Raji (cell line): Measurements from ENCODE around the gene KRTDAP.

Experiments
- POLR2A ChIP-seq: IDR thresholded peaks from 2 replicates; pipeline ENCODE4 v1.6.1; 2011; ENCODE audit warnings: low read depth, low read length, control low read depth; ENCODE audit not compliant: insufficient read depth

KRTDAP gene

DNA sequence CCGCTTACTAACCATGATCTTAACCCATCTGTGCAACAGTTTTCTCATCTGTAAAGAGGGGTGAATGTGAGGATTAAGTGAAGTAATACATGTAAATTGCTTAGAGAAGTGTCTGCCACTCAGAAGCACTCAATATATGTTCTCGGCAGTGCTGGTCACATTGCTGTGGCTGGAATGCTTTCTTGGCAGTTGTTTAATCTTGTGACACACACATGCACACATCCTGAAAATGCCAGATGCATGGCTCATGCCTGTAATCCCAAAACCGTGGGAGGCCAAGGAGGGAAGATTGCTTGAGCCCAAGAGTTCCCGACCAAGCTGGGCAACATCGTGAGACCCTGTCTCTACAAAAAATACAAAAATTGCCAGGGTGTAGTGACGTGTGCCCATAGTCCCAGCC, 28.0 kb upstream of the KRTDAP start:
- TF ChIP-seq POLR2A: no peak

DNA sequence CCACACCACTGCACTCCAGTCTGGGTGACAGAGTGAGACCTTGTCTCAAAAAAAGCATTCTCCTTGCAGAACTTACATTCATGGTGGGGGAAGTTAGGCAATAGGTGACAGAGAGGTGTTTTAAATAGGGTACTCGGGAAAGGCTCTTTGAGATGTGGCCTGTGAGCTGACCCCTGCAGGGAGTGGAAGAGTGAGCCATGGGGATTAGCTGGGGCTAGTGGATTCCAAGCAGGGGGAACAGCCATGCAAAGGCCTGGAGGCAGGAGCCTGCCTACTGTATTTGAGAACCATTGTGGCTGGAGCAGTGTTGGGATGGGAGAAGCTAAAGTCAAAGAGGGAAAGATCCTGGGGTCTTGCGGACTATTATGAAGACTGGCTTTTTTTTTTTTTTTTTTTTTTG, 27.1 kb upstream of the KRTDAP start:
- TF ChIP-seq POLR2A: no peak

DNA sequence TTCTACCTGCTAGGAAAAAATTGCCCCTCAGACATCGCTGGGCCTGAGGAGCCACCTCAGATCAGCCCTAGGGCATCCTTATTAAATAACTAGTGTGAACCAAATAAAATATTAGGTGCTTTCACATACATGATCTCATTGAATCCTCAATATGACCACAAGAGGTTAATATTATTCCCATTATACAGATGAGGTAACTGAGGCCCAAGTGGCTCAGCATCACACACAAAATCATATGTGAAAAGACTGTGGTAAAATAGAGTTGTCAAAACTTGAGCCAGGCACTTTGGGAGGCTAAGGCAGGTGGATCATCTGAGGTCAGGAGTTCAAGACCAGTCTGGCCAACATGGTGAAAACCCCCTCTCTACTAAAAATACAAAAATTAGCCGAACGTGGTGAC, 26.0 kb upstream of the KRTDAP start:
- TF ChIP-seq POLR2A: no peak

DNA sequence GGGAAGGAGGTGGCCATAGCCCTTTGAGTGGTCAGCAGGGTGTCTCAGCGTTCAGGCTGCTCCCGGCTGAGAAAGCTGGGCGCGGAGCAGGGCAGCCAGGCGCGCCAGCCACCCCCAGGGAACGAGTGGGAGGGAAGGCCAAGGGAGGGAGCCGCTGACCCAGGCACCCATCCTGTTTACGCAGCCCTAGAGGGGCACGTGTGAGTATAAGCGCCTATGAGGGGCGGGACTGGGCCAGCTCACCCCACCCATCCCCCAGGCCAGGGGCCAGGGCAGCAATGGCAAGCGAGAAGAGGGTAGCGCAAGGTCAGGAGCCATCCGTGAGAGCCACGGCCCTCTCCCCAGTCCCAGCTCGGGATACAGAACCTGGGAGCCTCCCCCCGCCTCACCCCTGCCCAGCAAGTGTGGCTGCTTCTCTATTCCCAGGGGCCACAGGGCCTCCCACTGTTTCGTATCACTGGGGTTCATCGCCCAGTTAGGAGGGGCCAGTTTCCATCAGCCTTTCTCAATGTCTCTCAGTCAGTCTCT, 24.1 kb upstream of the KRTDAP start:
- no peak for TF ChIP-seq POLR2A

DNA sequence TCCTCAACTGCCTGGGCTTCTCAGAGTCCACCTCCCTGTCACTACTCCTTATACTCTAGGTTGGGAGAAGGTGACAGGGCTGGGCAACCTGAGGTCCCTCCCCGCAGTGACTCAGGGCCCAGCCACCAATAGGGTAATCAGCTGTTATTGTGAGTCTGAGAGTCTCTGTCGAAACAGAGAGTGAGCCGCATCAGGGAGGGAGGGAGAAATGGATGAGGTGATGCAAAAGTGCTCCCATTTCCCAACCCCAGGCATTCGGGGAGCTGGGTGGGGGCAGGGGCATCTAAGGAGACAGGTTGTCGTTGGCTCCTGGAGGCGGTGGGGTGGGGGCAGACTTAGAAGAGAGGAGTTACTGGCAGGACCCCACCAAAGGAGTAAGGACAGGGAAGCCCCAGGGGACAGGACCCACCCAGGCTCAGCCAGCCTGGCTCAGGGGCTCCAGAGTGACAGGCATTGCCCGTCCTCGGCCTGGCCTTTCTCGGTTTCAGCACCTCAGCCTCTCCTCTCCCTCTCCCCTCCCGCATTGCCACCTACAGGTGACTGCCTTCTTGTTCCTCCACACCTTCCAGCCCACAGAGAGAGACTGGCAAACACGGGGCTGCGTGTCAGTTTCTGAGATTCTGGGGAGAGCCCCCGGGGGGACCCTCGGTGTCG, 23.5 kb upstream of the KRTDAP start, which contains the start of gene DMKN:
TSS of gene DMKN (minus strand) at position 22 of the 654 bp plus-strand sequence. CDS start 174 bp downstream, outside the sequence.
- TF ChIP-seq POLR2A: no peak

DNA sequence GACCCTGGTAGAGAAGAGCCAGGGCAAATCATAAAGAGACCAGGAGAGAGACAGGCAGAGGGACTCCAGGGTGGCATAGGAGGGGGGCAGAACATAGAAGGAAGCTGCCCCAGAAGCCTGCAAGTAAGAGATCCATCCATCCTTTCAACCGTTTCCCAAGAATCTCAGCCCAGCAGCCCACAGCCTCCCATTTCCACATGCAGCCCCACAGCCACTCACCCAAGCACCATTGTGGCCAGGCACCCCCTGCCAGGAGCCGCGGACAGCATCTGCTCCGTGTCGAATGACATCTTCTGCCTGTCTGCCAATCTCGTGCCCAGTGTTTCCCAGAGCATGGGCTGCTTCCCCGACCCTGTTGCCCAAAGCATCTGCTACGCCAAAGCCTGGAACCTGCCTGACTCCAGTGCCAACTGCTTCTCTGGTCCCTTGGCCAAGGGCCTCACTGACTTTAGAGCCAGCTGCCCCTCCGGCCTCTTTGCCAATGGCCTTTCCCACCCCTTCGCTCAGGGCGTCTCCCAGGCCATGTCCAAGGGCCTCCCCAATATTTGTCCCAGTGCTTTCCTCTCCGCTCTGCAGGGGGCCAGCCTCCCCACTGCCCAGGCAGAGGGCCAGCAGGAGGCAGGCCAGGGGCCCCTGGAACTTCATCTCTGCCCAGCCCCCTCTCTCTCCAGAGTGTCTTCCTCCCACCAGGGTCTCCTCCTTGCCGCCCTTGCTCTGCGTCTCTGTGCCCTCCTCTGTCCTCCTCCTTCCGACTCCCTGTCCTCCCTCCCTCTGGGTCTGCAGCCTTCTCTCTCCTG, 22.8 kb upstream of the KRTDAP start:
- TF ChIP-seq POLR2A: no peak

DNA sequence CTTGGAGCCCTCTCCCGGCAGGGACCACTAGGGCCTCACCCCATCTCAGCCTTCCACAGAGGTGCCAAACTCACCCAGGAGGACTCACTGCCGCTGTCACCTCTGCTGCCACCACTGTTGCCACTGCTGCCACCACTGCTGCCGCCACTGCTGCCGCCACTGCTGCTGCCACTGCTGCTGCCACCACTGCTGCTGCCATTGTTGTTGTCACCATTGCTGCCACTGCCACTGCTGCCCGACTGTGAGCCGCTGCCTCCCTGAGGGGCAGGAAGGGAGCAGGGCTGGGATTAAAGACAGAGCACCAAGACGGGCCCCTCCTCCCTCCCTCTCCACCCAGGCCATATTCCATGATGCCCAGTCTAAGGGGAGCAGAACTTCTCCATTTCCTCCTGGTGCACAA, 21.1 kb upstream of the KRTDAP start:
- no peak for TF ChIP-seq POLR2A

DNA sequence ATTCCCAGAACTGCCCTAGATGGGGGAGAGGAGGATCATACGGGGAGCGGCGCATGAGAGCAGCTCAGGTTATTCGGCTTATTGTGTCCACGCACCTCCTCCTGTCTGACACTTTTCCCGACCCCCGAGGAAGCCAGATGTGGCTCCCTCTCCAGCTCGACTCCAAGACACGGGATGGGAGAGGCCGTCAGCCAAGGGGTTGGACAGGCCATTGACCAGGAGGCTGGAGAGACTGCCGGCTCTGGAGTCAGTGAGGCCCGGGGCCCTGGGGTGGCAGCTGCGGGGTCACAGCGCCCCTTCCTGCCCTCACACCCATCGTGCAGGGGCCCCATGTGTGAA, 20.3 kb upstream of the KRTDAP start:
- TF ChIP-seq POLR2A: no peak

DNA sequence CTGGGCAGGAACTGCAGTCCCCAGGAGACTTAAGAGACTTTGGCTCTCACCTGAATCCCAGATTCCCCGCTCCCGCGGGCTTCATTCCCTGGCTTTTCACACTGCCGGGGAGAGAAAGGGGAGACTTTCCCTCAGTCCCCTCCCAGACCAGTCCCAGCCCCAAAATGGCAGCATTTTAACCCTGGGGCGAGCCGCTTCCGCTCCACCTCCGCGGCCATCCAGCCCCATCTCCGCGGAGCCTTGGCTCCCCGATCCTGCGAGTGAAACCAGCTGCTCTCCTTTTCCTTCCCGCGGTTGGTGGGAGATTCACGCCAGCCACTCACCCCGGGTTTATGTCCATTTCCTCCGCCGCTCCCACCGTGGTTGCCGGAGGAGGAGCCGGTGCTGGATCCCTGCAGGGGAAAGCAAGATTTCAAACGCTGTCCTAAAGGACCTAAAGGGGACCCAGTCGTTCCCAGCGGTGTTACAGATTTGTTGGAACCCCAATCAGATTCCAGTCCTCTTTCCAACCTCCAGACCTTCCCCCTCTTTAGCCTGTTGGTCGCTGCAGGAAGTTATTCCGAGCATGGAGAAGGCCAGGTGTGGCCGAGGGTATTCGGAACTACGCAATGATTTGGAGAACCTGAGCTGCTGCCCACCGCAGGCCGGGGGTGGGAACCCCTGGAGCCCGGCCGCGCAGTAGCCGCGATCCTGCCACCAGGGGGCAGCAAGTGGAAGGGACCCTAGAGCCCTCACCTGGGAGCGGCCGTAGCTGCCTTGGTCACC, 19.8 kb upstream of the KRTDAP start:
- TF ChIP-seq POLR2A: no peak

DNA sequence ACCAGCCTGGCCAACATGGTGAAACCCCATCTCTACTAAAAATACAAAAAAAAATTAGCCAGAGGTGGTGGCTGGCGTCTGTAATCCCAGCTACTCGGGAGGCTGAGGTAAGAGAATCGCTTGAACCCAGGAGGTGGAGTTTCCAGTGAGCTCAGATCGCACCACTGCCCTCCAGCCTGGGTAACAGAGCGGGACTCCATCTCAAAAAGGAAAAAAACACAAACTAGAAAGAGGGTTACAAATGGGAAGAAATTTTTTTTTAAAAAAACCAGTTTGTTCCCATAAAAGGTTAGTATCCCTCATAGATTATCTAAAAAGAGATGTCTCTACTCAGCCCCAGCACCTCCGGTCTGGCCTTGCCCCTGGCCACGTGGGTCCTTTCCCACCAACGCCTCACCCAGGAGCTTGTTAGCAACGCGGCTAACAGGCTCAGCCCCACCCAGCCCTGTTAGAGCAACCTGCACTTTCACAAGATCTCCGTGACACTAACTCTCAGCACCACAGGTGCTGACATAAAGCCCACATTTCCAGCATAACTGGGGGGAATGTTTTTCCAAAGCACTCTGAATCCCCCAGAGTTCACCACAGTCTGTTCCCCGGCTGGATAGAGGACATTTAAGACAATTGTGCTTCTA, 18.9 kb upstream of the KRTDAP start:
- TF ChIP-seq POLR2A: no peak

DNA sequence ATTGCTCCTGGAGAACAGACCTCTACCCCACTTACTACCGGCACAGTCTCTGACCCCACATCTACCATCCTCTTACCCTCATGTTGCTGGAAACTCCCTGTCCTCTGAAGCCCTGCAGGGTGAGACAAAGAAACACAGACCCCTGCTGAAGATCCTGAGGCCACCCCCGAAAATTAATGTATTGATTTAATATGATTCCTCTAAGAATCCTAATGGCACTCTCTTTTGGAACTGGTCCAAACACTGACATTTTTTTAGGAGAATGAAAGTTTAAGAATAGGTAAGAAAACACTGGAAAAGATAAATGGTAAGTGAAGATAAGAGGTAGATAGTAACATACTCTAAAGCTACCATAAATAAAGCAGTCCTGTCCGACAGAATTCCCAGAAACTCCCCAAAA, 17.9 kb upstream of the KRTDAP start:
- no peak for TF ChIP-seq POLR2A

DNA sequence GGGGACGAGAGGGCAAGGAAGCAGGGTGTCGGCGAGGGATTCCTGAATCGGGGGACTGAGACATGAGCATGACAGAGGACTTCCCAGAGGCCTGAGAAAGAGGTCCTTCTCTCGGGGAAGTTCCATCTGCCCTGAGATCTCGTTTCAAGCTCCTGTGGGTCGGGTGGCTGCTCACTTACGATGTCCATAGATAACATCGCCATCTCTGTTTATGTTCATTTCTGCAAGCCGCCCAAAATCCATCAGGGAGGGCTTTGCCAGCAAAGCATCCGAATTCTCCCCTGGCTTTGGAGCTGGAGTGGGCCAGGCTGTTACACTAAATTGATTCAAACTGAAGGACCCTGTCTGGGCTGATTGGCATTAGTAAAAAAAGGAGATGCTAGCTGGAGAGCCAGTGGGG, 17.3 kb upstream of the KRTDAP start:
- TF ChIP-seq POLR2A: no peak

DNA sequence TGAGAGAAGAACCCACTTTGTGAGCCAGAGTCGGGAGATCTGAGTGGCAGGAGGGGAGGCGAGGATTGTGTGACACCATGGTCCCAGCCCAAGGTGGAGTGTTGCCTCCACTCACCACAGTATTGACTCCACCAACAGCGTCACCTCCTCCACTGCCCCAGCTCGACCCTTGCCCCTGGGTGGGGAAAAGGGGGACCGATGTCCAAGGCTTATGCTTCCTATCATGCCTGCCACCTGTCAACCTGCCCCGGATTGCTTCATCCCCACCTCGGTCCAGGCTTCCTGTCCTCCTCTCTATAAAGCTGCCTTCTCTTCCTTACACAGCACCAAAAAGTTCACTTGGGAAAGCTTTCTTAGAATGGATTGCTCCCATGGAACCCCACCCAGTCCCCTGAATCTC, 15.7 kb upstream of the KRTDAP start:
- TF ChIP-seq POLR2A: no peak

DNA sequence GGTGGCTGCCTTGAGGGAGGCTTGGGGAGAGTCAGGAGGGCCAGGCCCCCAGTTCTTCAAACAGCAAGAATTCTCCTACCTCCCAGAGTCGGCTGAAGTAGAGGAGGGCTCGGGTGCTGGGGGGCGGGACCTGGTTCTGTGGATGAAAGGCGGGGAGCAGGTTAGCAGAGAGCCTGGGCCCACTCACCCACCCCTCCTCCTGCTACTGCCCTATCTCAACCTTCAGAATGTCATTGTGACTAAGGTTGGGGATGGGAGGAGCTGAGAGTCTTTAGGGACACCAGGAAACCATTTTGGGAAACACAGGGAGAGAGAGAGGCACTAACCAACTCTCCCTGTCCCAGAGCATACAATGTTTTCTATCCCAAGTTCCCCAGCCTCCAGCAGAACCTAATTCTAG, 12.5 kb upstream of the KRTDAP start:
- no peak for TF ChIP-seq POLR2A

DNA sequence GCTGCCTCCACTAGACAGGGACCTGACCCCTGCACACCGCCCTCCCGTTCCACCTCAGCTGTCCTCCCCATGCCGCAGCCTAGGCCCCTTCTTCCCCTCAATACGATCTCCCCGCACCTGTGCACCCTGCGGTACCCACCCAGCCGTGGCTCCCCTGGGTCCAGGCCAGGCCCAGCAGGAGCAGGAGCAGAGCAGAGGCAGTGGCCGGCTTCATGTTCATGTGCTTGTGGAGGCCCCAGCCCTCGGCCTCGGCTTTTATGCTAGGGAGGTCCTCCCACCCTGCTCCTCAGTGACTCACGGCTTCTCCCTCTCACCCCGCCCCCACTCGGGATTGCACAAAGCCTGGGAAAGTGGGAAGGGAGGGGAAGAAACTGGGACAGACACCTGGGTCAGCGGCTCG, 11.4 kb upstream of the KRTDAP start:
- TF ChIP-seq POLR2A: no peak

DNA sequence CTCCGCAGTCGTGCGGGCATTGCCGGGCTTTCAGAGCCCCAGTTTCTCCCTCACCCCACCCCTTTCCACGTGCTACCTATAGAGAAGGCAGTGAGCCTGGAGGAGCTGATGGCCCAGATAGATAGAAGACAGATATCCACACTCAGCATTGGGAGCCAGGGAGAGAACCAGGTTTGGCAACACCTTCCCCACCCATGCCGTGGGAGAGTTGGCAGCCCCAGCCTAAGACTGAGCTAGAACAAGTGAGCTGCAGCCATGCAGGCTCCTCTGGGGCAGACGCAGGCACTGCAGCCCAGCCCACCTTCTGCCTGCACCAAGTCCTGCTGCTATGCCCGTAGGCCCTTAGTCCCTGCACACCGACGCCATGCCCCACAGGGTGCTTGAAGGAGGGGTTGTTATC, 10.3 kb upstream of the KRTDAP start:
- TF ChIP-seq POLR2A: no peak

DNA sequence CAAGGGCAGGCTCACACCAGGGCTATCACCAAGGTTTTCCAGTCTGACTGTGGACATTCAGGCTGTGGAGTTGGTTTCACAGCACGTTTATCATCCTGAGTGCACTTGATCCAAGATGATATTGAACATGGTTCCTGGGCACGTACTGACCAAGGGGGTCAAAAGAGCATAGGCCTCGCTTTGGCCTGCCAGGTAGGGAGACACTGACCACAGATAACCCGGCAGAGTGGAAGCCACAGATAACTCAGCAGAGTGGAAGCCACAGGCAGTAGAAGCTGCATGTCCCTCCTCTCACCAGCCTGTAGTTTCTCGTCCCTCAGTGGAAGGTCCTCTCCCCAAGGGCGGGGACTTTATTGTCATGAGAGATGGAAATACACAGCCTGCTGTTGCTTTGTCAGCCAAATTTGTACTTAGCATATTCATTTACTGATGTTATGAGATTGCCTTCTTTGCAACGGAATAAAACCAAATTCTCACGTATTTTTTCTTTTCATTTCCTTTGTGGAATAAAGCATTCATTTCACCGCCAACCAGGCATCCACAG, 8.8 kb upstream of the KRTDAP start:
- no peak for TF ChIP-seq POLR2A
